ENCODE data around the gene PRPF31.

GRCh38 chr19:54073829-54074228, 41.7 kb upstream of the PRPF31 start:
- TF ChIP-seq EZH2 (IDR thresholded peaks at IDR 0.05; ENCODE audit: borderline replicate concordance, low read depth, low read length, poor library complexity, severe bottlenecking) (no peak), CTCF (conservative IDR thresholded peaks at IDR 0.05; ENCODE audit: low read depth, low read length) (no peak)

Data from A673 (cell line).